Measurements from ENCODE around the gene NR2F1. TPM values are rescaled to one million over a fixed set of nuclear protein-coding genes. Genes with fewer than 3 reads are reported as not detected.

The NR2F1 gene
- polyA plus RNA-seq, 1 donor from 2014 or later: 2.1 TPM

- Histone ChIP-seq H4K20me1 (ENCODE audit: insufficient read depth) (no peaks in the 10 kb centered on the region), H3K27me3 (ENCODE audit: insufficient read depth, low read depth, low read length) (peaks cover 100% of the 10 kb centered on the region), H3F3A (ENCODE audit: insufficient read depth, low read length, poor library complexity, severe bottlenecking) (no peaks in the 10 kb centered on the region), H3K9me3 (ENCODE audit: low read length) (peaks cover 4% of the 10 kb centered on the region), H3K36me3 (ENCODE audit: insufficient read depth, low read length) (no peaks in the 10 kb centered on the region), H3K9ac (ENCODE audit: low read length) (no peak overlapping the region), H3K4me2 (ENCODE audit: low read length) (no peak overlapping the region), H2AFZ (ENCODE audit: low read depth, low read length) (no peak overlapping the region), H3K79me2 (replicated peaks; ENCODE audit: insufficient read depth, low read length) (no peaks in the 10 kb centered on the region), H3K4me3 (ENCODE audit: low read length) (no peak overlapping the region), H3K27ac (ENCODE audit: low read length) (no peak overlapping the region), H3K9me2 (ENCODE audit: insufficient read depth, low read length) (no peaks in the 10 kb centered on the region)
- no peak for TF ChIP-seq POLR2AphosphoS5 (IDR thresholded peaks at IDR 0.05)
- TF ChIP-seq EP300 (conservative IDR thresholded peaks at IDR 0.05; ENCODE audit: poor library complexity, severe bottlenecking): no peak
Observed at GRCh38 chr5:93601071-93601801, 18.2 kb downstream of the NR2F1 start.

GRCh38 chr5:93601802-93602155 is 18.8 kb downstream of the NR2F1 start:
- Histone ChIP-seq H3K9me3 (ENCODE audit: low read length) (no peaks in the 10 kb centered on the region), H3K79me2 (replicated peaks; ENCODE audit: insufficient read depth, low read length) (no peaks in the 10 kb centered on the region), H3F3A (ENCODE audit: insufficient read depth, low read length, poor library complexity, severe bottlenecking) (no peaks in the 10 kb centered on the region), H2AFZ (ENCODE audit: low read depth, low read length) (no peak overlapping the region), H3K4me3 (ENCODE audit: low read length) (no peak overlapping the region), H3K27ac (ENCODE audit: low read length) (no peak overlapping the region), H3K9me2 (ENCODE audit: insufficient read depth, low read length) (no peaks in the 10 kb centered on the region), H3K27me3 (ENCODE audit: insufficient read depth, low read depth, low read length) (peaks cover 100% of the 10 kb centered on the region), H4K20me1 (ENCODE audit: insufficient read depth) (no peaks in the 10 kb centered on the region), H3K9ac (ENCODE audit: low read length) (no peak overlapping the region), H3K36me3 (ENCODE audit: insufficient read depth, low read length) (no peaks in the 10 kb centered on the region), H3K4me2 (ENCODE audit: low read length) (no peak overlapping the region)
- TF ChIP-seq EZH2 (IDR thresholded peaks at IDR 0.05; ENCODE audit: borderline replicate concordance, insufficient read depth, low read length, poor library complexity, severe bottlenecking): peak; percentile 63
- TF ChIP-seq TAF1 (IDR thresholded peaks at IDR 0.05; ENCODE audit: low read depth): no peak

GRCh38 chr5:93602241-93603077 is 19.4 kb downstream of the NR2F1 start:
- H2AFZ ChIP-seq (ENCODE audit: low read depth, low read length): no peak overlapping the region
- no peak overlapping the region for H3K27ac ChIP-seq (ENCODE audit: low read length)
- peaks cover 100% of the 10 kb centered on the region for H3K27me3 ChIP-seq (ENCODE audit: insufficient read depth, low read depth, low read length)
- no peaks in the 10 kb centered on the region for H3F3A ChIP-seq (ENCODE audit: insufficient read depth, low read length, poor library complexity, severe bottlenecking)
- H3K9me3 ChIP-seq (ENCODE audit: low read length): no peaks in the 10 kb centered on the region
- H3K9ac ChIP-seq (ENCODE audit: low read length): no peak overlapping the region
- no peaks in the 10 kb centered on the region for H4K20me1 ChIP-seq (ENCODE audit: insufficient read depth)
- no peak overlapping the region for H3K4me3 ChIP-seq (ENCODE audit: low read length)
- no peaks in the 10 kb centered on the region for H3K9me2 ChIP-seq (ENCODE audit: insufficient read depth, low read length)
- TF ChIP-seq POLR2AphosphoS5 (IDR thresholded peaks at IDR 0.05): peak; percentile 45
- TF ChIP-seq MXI1 (conservative IDR thresholded peaks at IDR 0.05; ENCODE audit: poor library complexity, severe bottlenecking): no peak
- no peak for TF ChIP-seq CTCF (IDR thresholded peaks at IDR 0.05; ENCODE audit: poor library complexity, severe bottlenecking)
- TF ChIP-seq RAD21 (conservative IDR thresholded peaks at IDR 0.05): no peak
- TF ChIP-seq SMC3 (conservative IDR thresholded peaks at IDR 0.05; ENCODE audit: poor library complexity): no peak
- TF ChIP-seq TAF1 (IDR thresholded peaks at IDR 0.05; ENCODE audit: low read depth): no peak
- TF ChIP-seq EP300 (conservative IDR thresholded peaks at IDR 0.05; ENCODE audit: poor library complexity, severe bottlenecking): no peak
- peak; percentile 92 for TF ChIP-seq EZH2 (IDR thresholded peaks at IDR 0.05; ENCODE audit: borderline replicate concordance, insufficient read depth, low read length, poor library complexity, severe bottlenecking)
- TF ChIP-seq REST (IDR thresholded peaks at IDR 0.05; ENCODE audit: borderline replicate concordance): no peak
- no peaks in the 10 kb centered on the region for H3K79me2 ChIP-seq (replicated peaks; ENCODE audit: insufficient read depth, low read length)
- H3K4me2 ChIP-seq (ENCODE audit: low read length): no peak overlapping the region
- H3K36me3 ChIP-seq (ENCODE audit: insufficient read depth, low read length): no peaks in the 10 kb centered on the region
